Stimulated activated CD8-positive, alpha-beta memory T cell treated with anti-CD3 and anti-CD28 coated beads, Interleukin-7, amount 100 ng/mL, for 1 hour (primary cell): Measurements from ENCODE around the gene PDP2.

Experiments used
- DNase-seq, 2 donors: peaks; one replicate each; pipeline ENCODE4 v3.0.0-alpha.2; 2020; ENCODE audit warnings: low read depth in 2 of 2

The PDP2 gene

GRCh38 chr16:66903544-66904427, 23.5 kb downstream of the PDP2 start:
- no peak for DNase-seq

- no peak for DNase-seq
These were observed 24.1 kb downstream of the PDP2 start for GRCh38 chr16:66904428-66904845.

- no peak for DNase-seq
These were observed 24.7 kb downstream of the PDP2 start for GRCh38 chr16:66904846-66905632.

- no peak for DNase-seq
These were observed 25.6 kb downstream of the PDP2 start for GRCh38 chr16:66905633-66906539.

- DNase-seq = no peak
These were observed 26.9 kb downstream of the PDP2 start for GRCh38 chr16:66906916-66907836.

- DNase-seq = no peak
These were observed 27.8 kb downstream of the PDP2 start for GRCh38 chr16:66908116-66908515.

GRCh38 chr16:66908762-66909559, 28.6 kb downstream of the PDP2 start:
- DNase-seq = no peak

- no peak for DNase-seq
These were observed 30.0 kb downstream of the PDP2 start for GRCh38 chr16:66910175-66910940.

- no peak for DNase-seq
These were observed 30.8 kb downstream of the PDP2 start for GRCh38 chr16:66911112-66911511.

GRCh38 chr16:66911801-66912200, 31.5 kb downstream of the PDP2 start:
- no peak for DNase-seq

- DNase-seq = no peak
These were observed 32.8 kb downstream of the PDP2 start for GRCh38 chr16:66913081-66913480.

GRCh38 chr16:66913711-66914110, 33.4 kb downstream of the PDP2 start:
- no peak for DNase-seq

GRCh38 chr16:66914541-66914940, 34.2 kb downstream of the PDP2 start:
- no peak for DNase-seq

- no peak for DNase-seq
These were observed 34.7 kb downstream of the PDP2 start for GRCh38 chr16:66915041-66915440.

- DNase-seq = no peak
These were observed 36.2 kb downstream of the PDP2 start for GRCh38 chr16:66916518-66916917.

- no peak for DNase-seq
These were observed 37.4 kb downstream of the PDP2 start for GRCh38 chr16:66917741-66918140.

GRCh38 chr16:66918355-66918754, 38.0 kb downstream of the PDP2 start:
- no peak for DNase-seq

GRCh38 chr16:66918803-66919568, 38.7 kb downstream of the PDP2 start, which contains the start of gene CDH16:
Gene CDH16 (minus strand): TSS chr16:66918885. CDS start chr16:66918065, 820 bp downstream.
- DNase-seq = no peak
